Fibroblast of lung (primary cell): ENCODE results near the gene TMEM150A.

ENCODE experiments used
- CTCF ChIP-seq, 2 donors: IDR thresholded peaks in 1 of 2; conservative IDR thresholded peaks in 1 of 2; 1 replicate in 1 of 2; 2 replicates in 1 of 2; pipeline ENCODE4 v1.5.1; 2011 to 2012; ENCODE audit warnings: low read length in 2 of 2, control low read depth in 1 of 2, inconsistent platforms in 1 of 2, low read depth in 1 of 2, mild to moderate bottlenecking in 1 of 2
- EZH2 ChIP-seq: IDR thresholded peaks from 2 replicates; pipeline ENCODE4 v1.5.1; 2012; ENCODE audit warnings: low read length, control low read depth, mild to moderate bottlenecking; ENCODE audit errors: missing control alignments

DNA sequence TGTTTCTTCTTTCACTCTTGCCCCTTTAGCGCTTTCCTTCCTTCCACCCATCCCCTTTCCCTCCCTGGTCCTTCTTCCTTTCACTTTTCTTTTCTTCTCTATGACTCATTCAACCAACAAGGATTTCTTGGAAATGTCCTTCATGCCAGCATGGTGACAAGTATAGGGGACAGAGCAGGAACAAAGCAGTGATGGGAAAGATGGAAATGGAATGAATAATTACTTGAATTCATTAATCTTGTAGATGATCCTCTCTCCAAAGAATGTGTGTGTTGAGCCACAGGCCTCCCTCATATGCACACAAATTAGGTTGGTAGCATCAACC lies 16.8 kb downstream of the TMEM150A start:
- no peak for TF ChIP-seq CTCF (conservative IDR thresholded peaks at IDR 0.05 in 1 of 2, IDR thresholded peaks at IDR 0.05 in 1 of 2; ENCODE audit: low read depth in 1 of 2, low read length in 2 of 2)
- TF ChIP-seq EZH2 = no peak
